OCI-LY7 (cell line): Measurements from ENCODE around the gene ZNF276. TPM values are rescaled to one million over a fixed set of nuclear protein-coding genes. Genes with fewer than 3 reads are reported as not detected.

Source experiments
- BruUV-seq: library from RNA; stranded (reverse); fragments of 400-500 nt; replicated peaks from 2 replicates; lab custom pipeline; 2021; lab: Mats Ljungman, UMichigan
- CTCF ChIA-PET: fragments of 300-600 bp; sonication (Branson Sonifier 250); formaldehyde crosslinking; loops from one replicate; lab custom pipeline; 2022; ENCODE audit warnings: antibody characterized with exemption; ENCODE audit not compliant: unreplicated experiment; lab: Charles Lee
- POLR2A ChIA-PET: fragments of 300-600 bp; sonication (Branson Sonifier 250); formaldehyde crosslinking; loops from one replicate; lab custom pipeline; 2022; ENCODE audit warnings: antibody characterized with exemption; lab: Charles Lee
- DNase-seq: peaks from one replicate; pipeline ENCODE4 v3.0.0-alpha.2; 2015; ENCODE audit warnings: low spot score
- H2AFZ ChIP-seq: fragments of 200-600 bp; sonication (generic), shearing (Covaris generic); 2 replicates; pipeline ENCODE4 v1.6.1; 2014; ENCODE audit warnings: mild to moderate bottlenecking, antibody characterized with exemption, low read length, moderate library complexity
- H3K27ac ChIP-seq: fragments of 200-600 bp; sonication (generic); 2 replicates; pipeline ENCODE4 v1.5.1; 2014; ENCODE audit warnings: mixed run types, low read depth, mild to moderate bottlenecking, moderate library complexity, low read length, inconsistent platforms; ENCODE audit not compliant: poor library complexity, severe bottlenecking
- H3K36me3 ChIP-seq: fragments of 200-600 bp; sonication (generic); 2 replicates; pipeline ENCODE4 v1.6.1; 2014; ENCODE audit warnings: mild to moderate bottlenecking, antibody characterized with exemption, low read length, moderate library complexity, mixed read lengths; ENCODE audit not compliant: insufficient read depth
- H3K4me1 ChIP-seq: fragments of 200-600 bp; sonication (generic); 2 replicates; pipeline ENCODE4 v1.5.1; 2014; ENCODE audit warnings: mild to moderate bottlenecking, low read length; ENCODE audit not compliant: insufficient read depth, poor library complexity, severe bottlenecking
- H3K4me2 ChIP-seq: fragments of 200-600 bp; sonication (generic); 2 replicates; pipeline ENCODE4 v1.6.1; 2014; ENCODE audit warnings: mild to moderate bottlenecking, low read length
- H3K4me3 ChIP-seq: fragments of 200-600 bp; sonication (generic); 2 replicates; pipeline ENCODE4 v1.5.1; 2014; ENCODE audit warnings: mild to moderate bottlenecking, low read depth, low read length; ENCODE audit not compliant: poor library complexity, severe bottlenecking
- H3K79me2 ChIP-seq: fragments of 200-600 bp; sonication (generic); 2 replicates; pipeline ENCODE4 v1.6.1; 2016; ENCODE audit warnings: low read depth, mild to moderate bottlenecking, low read length, moderate library complexity, mixed read lengths; ENCODE audit not compliant: insufficient read depth
- H3K9me2 ChIP-seq: fragments of 200-600 bp; sonication (generic); 2 replicates; pipeline ENCODE4 v1.6.1; 2016; ENCODE audit warnings: mild to moderate bottlenecking, low read length, mixed read lengths; ENCODE audit not compliant: insufficient read depth
- H3K9me3 ChIP-seq: fragments of 200-600 bp; sonication (generic); 2 replicates; pipeline ENCODE4 v1.6.1; 2014; ENCODE audit warnings: mild to moderate bottlenecking, mixed run types, low read length, mixed read lengths
- H4K20me1 ChIP-seq: fragments of 200-600 bp; sonication (generic); 2 replicates; pipeline ENCODE4 v1.6.1; 2014; ENCODE audit warnings: mild to moderate bottlenecking, antibody characterized with exemption, low read length, moderate library complexity, mixed read lengths; ENCODE audit not compliant: insufficient read depth
- CTCF ChIP-seq: fragments of 200-600 bp; sonication (generic); conservative IDR thresholded peaks from 2 replicates; pipeline ENCODE4 v1.5.1; 2014; ENCODE audit warnings: mild to moderate bottlenecking, antibody characterized with exemption, low read length, moderate library complexity, mixed read lengths
- EZH2phosphoT487 ChIP-seq: fragments of 200-600 bp; sonication (generic); IDR thresholded peaks from 2 replicates; pipeline ENCODE4 v1.6.1; 2018; ENCODE audit warnings: low read depth, borderline replicate concordance, mild to moderate bottlenecking, mixed run types, antibody characterized with exemption, low read length, moderate library complexity, mixed read lengths
- intact Hi-C: fragments of 100-400 bp; cut with micrococcal nuclease; formaldehyde crosslinking; loops from one replicate; pipeline ENCODE4 v1.10.0; 2022; ENCODE audit not compliant: unreplicated experiment
- total RNA-seq, 2 experiments: library from RNA; depleted of rRNA in 1 of 2; stranded (reverse); fragments of >200 nt in 1 of 2; shearing (Covaris generic) in 1 of 2; gene quantifications; 2 replicates each; pipeline ENCODE4 v1.2.3, GENCODE V29; 2014 to 2022

ZNF276 gene
- total RNA-seq, 2 experiments from 2014 or later, result 27.4 to 30.8 TPM

- TF ChIP-seq EZH2phosphoT487 (no peak), CTCF (no peak)
- ChIA-PET CTCF (interaction anchor here (0.6 kb wide), 1 partner anchor 166 kb away, joined by 3 read pairs; no protein-coding TSS in a partner anchor), POLR2A (no interaction called here)
- intact Hi-C loops, result no loop called here
- H3K9me2 ChIP-seq, result no peaks in the 10 kb centered on the region
- H3K4me1 ChIP-seq, result no peaks in the 10 kb centered on the region
- H3K36me3 ChIP-seq, result peaks cover 96% of the 10 kb centered on the region
- no peak overlapping the region for H3K4me3 ChIP-seq
- H3K9me3 ChIP-seq, result no peaks in the 10 kb centered on the region
- no peaks in the 10 kb centered on the region for H3K79me2 ChIP-seq
- no peak overlapping the region for H3K4me2 ChIP-seq
- H3K27ac ChIP-seq, result no peak overlapping the region
- BruUV-seq, result no TSS peak
- H2AFZ ChIP-seq, result no peak overlapping the region
- H4K20me1 ChIP-seq, result no peaks in the 10 kb centered on the region
- no peak for DNase-seq
These were observed 23.5 kb downstream of the ZNF276 start for GRCh38 chr16:89744813-89745212.

GRCh38 chr16:89746043-89746442 lies 24.7 kb downstream of the ZNF276 start:
- H3K9me2 ChIP-seq, result no peaks in the 10 kb centered on the region
- H2AFZ ChIP-seq, result no peak overlapping the region
- no peaks in the 10 kb centered on the region for H4K20me1 ChIP-seq
- DNase-seq, result no peak
- H3K36me3 ChIP-seq, result peaks cover 96% of the 10 kb centered on the region
- H3K4me1 ChIP-seq, result no peaks in the 10 kb centered on the region
- no peak for TF ChIP-seq CTCF
- no peak for TF ChIP-seq EZH2phosphoT487
- no peak overlapping the region for H3K27ac ChIP-seq
- no peak overlapping the region for H3K4me2 ChIP-seq
- no peak overlapping the region for H3K4me3 ChIP-seq
- no peaks in the 10 kb centered on the region for H3K79me2 ChIP-seq
- H3K9me3 ChIP-seq, result no peaks in the 10 kb centered on the region
- intact Hi-C loops, result no loop called here
- ChIA-PET POLR2A (no interaction called here), CTCF (no interaction called here)
- BruUV-seq, result no TSS peak

GRCh38 chr16:89748076-89748475 lies 26.7 kb downstream of the ZNF276 start:
- Histone ChIP-seq H3K4me1 (no peaks in the 10 kb centered on the region), H3K4me3 (no peak overlapping the region), H3K79me2 (peaks cover 3% of the 10 kb centered on the region; the same call in 1 of the 2 replicates), H3K27ac (no peak overlapping the region), H2AFZ (no peak overlapping the region), H4K20me1 (no peaks in the 10 kb centered on the region), H3K4me2 (no peak overlapping the region), H3K36me3 (peaks cover 95% of the 10 kb centered on the region), H3K9me2 (no peaks in the 10 kb centered on the region), H3K9me3 (no peaks in the 10 kb centered on the region)
- DNase-seq, result no peak
- ChIA-PET POLR2A (no interaction called here), CTCF (no interaction called here)
- no peak for TF ChIP-seq EZH2phosphoT487
- TF ChIP-seq CTCF, result no peak
- no TSS peak for BruUV-seq
- intact Hi-C loops, result no loop called here
